Thyroid gland (tissue), 4 donors: Measurements from ENCODE around the gene KRTAP5-2.
"Not testable (repeated sequence)": the region's sequence is repeated elsewhere in the genome, so short reads cannot be mapped to it uniquely, and the experiment has no call there.

Source experiments
- CTCF ChIP-seq, 6 experiments: fragments of 200-600 bp in 3 of 6; fragments of 450-650 bp in 3 of 6; sonication (generic) in 3 of 6; IDR thresholded peaks; one replicate each; pipeline ENCODE4 v1.5.1; 2016 to 2019; ENCODE audit warnings: antibody characterized with exemption in 6 of 6, mild to moderate bottlenecking in 2 of 6, inconsistent platforms in 1 of 6, moderate library complexity in 1 of 6
- POLR2A ChIP-seq, 2 donors: fragments of 450-650 bp; IDR thresholded peaks; one replicate each; pipeline ENCODE4 v1.6.1; 2017; ENCODE audit warnings: antibody characterized with exemption in 2 of 2, mild to moderate bottlenecking in 2 of 2, moderate library complexity in 1 of 2

DNA sequence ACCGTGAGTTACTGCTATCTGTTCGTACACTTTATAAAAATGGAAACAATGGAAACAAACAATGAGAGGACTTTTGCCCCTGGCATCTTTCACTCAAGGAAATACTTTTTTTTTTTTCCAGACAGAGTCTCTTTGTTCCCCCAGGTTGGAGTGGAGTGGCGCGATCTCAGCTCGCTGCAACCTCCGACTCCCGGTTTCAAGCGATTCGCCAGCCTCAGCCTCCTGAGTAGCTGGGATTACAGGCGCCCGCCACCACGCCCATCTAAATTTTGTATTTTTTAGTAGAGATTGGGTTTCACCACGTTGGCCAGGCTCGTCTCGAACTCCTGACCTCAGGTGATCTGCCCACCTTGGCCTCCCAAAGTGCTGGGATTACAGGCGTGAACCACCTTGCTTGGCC lies 22.3 kb downstream of the KRTAP5-2 start:
- not testable (repeated sequence) for TF ChIP-seq CTCF, POLR2A (IDR thresholded peaks at IDR 0.05)
